Measurements from ENCODE around the gene KCNK10. TPM values are rescaled to one million over a fixed set of nuclear protein-coding genes. Genes with fewer than 3 reads are reported as not detected.

KCNK10 gene
- total RNA-seq, 1 experiment from 2014 or later, result not detected

DNA sequence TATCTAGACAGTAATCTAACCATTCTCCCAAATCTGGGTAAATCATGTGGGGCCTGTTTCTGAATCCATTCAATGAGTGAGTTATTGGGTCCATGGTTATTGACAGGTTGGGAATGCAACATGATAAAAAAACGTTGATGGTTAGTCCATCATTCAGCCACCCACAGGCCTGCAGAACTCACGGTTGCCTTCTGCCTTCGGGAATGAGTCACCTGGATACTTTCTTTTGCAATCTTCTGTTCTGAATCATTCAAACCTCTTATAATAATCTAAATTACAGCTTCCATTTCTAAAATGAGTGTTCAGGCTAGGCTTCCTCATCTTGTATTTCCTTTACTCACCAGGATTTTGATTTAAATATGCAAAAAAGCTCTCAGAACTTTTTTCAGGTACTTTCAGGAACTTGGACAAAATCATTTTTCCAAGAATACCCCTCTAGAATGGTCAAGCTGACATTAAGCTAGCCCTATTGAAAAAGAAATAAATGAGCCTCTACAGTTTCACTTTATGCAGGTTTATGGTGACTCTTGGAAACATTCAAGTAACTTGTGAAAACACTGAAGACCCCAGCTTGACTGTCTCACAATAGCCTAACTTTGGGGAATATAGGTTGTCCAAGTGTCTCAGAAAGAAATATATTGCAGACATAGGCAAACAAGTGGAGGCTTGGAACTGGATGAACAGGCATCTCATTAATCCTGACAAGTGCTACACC, 94.4 kb downstream of the KCNK10 start:
- DNase-seq (ENCODE audit: low spot score), result no peak

DNA sequence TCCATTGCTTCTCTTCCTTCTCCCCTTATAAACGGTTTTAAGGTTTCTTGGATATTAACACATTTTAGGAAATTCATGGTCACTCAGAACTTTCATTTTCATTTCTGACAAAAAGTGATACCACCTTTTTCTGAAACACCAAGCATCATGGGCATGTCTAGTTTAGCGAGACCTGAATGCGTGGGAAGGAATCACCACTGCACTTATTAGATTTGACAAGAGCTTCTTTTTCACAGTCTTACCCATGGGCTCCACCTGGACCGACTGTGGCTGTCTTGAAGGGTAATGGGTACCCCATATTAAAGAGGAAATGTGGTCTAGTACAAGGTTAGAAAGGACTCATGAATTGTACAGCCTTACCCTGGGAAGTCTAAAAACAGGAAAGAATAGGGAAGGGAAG, 95.4 kb downstream of the KCNK10 start:
- no peak for DNase-seq (ENCODE audit: low spot score)

DNA sequence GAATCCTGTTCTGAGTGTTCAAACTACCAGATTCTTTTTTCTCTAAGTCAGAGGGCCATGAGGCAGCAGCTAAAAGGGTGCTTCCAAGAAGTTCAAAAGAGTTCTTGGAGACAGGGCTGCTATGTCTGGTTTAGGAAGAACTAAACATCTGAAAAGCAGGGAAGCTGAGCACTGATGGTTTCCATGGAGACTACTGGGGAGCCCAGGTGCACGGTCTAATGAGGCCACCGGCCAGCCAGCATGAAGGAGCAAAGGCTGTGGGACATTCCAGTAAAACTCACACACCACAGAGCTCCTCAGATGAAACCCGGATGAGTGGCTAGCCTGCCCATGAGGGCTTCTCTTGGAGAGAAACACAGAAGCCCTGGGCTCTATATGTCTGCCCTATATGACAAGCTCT, 97.3 kb downstream of the KCNK10 start:
- no peak for DNase-seq (ENCODE audit: low spot score)

DNA sequence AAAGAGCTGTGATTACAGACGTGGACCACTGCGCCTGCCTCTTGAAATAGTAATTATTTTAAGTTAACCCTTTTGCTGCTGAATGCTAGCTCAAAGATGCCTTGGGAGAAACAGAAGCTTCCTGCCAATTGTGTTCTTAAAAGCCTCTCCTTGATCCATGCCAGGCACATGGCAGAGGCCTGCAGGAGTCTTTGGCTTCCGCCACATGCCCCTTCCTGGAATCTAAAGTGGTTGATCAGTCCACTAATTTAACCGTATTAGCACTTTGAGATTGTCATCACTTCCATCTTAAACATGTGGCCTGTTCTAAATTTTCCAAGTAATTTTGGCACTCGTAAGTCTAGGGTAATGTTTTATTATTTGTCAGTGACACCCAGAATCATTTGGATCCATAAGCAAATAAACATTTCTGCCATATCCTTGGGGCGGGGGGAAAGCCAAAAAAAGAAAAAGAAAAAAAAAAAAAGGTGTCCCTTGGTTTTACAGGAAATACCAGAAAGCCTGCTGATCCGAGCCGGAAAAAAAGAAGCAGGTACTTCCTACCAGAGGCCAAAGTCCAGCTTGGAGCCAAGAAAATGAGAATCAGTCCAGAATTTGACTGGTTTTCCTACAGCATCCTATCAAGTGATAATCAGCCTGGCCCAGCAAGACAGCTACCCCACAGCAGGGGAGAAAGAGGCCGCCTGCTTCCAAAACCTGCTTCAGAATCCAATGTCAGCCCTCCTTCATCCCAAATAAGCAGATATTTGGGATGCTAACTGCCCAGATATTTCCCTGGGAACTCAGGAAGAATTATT, 104.8 kb downstream of the KCNK10 start:
- no peak for DNase-seq (ENCODE audit: low spot score)

DNA sequence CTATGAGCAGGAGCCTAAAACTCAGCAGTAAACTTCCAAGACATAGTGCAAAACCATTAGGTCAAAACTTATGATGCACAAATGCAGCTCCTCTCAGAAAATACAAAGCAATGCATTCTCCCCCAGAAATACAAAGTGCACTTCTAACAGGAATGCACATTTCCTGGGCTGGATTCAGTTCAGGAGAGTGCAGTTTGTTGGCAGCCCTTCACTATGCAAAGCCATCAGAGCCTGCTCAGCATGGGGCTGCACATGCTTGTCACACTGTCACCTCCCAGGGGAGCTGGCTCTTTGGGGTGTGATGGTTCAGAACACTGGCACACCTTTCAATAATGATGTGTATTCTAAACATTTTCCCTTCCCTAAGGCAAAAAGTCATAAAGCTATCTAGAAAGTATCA, 110.4 kb downstream of the KCNK10 start:
- DNase-seq (ENCODE audit: low spot score), result no peak

DNA sequence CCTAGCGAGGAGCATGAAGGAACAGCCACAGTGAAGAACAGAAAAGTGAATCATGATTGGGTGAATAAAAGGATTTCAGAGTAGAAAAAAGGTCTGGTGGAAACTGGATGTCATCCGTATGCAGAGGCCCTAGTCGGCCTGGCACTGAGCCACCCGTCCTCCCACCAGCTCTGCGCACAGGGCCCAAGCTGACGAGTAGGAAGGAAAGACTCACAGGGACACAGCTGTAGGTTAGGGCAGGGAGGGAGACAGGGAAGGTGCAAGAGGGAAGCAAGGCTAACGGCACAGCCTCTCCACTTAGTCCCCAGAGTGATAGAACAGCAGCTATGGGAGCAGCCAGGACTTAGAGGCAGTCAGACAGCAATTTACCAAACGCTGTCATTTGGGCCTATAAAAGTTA, 112.6 kb downstream of the KCNK10 start:
- DNase-seq (ENCODE audit: low spot score), result no peak

DNA sequence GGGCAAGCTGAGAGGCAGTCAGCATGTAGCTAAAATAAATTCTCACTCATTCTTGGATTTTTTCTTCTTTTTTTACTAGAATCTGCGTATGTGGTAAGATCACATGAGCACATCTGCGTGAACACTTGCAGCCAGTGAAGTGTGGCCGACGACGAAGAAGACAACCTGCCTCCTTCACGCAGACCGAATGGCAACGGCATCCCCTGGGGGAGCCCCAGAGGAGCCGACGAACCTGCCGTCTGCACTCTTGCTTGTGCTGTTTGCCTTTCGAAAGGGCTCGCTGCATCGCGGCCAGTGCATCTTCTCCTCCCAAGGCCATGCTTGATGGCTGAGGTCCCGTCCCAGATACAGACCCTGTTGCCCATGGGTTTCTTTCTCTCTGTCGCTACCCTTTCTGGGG, 113.8 kb downstream of the KCNK10 start:
- no peak for DNase-seq (ENCODE audit: low spot score)

DNA sequence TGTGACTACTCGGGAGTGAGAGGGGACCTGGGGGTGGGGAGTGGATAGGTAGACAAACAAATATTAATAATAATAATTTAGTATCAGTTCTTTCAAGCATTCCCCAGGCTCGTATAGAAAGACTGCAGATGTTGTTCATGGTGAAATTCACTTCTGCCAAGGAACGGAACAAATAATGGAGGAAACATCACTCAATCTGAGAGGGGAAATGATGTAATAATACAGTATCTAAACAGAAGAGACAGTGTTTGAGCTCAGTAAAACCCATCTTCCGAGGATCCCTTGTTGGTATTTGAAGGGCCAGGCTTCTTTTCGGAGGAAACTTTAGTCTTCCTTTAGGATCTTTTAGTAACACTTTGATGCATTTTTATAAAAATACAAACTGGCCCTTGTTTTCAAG, 114.2 kb downstream of the KCNK10 start:
- no peak for DNase-seq (ENCODE audit: low spot score)

DNA sequence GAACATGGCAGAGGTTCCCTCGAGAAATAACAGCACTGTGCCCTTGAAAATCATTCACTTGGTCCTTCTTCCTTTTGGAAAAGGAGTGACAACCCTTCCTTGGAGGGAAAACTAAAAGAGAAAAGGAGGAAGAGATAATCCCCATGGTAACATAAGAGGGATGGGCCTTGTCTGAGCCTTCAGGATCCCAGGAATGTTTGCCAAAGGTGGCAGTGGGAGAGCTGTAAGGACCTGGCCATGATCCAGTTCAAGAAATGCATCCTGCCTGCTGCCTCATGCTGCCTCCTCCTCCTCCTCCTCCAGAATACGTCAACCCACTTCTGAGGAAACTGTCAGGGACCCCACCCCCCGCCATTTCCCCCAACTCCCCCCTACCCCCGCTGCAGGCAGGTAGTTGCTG, 118.8 kb downstream of the KCNK10 start:
- DNase-seq (ENCODE audit: low spot score), result peak; percentile 2

DNA sequence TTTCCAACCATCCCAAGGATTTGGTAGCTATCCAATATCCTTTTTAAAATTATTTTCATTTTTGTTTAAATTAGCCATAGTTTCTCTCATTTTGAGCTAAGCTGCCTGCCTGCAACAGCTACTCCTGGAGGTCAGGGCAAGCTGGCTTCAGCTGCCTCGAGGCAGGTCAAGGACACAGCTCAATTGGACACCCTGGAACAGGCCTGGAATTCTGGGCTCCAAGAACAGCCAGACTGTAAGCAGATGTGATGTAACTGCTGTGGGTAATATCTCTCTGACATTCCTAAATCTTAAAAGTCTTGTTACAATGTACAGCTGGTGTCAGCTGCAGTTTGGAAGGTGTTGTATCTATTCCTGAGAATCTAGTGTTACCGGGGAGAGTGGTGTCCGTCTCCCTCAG, 119.8 kb downstream of the KCNK10 start:
- DNase-seq (ENCODE audit: low spot score), result no peak

DNA sequence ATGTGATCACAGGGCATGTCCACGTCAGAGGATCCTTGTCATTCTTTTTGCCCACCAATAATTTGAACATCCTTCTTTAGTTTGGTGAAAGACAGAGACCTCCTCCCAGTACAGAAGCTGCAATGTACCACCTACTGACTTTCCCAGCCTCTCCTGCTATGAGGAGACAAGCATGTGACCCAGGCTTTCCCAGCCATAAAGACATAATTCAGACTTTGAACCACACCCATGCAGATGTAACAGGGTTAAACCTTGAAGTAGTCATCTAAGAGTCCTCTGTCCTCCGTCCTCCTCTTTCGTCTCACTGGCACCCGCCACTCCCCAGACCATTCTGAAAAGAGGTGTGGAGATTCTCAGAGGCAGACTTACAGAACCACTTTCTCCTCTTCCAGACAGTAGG, 120.8 kb downstream of the KCNK10 start:
- no peak for DNase-seq (ENCODE audit: low spot score)

DNA sequence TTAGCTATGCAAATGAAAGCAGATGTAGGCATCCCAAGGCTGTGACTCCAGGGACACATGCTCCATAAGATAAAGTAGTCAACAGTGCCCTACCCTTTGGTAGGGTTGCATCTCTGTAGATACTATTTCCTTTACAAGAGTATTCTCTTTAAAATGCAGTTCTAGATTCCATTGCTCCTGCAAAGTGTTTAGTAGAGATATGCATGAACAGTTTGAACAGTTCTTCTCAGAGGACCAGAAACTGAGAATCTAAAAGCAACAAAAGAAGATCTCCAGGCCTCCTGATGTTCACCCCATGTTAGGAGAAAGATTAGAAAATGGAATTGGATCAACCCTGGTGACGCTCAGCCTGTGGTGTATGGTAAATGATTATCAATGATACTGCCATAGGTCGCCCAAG, 121.2 kb downstream of the KCNK10 start:
- DNase-seq (ENCODE audit: low spot score), result no peak

DNA sequence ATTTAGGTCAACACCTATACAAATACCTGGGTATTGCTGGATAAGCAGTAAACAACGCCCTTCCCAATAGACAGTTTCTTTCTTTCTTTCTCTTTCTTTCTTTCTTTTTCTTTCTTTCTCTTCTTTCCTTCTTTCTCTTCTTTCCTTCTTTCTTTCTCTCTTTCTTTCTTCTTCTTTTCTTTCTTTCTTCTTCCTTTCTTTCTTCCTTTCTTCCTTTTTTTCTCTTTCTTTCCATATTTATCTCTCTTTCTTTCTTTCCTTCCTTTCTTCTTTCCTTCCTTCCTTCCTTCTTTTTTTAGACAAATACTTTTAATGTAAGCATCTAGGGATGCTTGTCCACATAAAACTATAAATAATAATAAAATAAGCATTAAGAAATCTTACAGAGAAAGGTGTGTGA, 123.2 kb downstream of the KCNK10 start:
- DNase-seq (ENCODE audit: low spot score), result no peak

DNA sequence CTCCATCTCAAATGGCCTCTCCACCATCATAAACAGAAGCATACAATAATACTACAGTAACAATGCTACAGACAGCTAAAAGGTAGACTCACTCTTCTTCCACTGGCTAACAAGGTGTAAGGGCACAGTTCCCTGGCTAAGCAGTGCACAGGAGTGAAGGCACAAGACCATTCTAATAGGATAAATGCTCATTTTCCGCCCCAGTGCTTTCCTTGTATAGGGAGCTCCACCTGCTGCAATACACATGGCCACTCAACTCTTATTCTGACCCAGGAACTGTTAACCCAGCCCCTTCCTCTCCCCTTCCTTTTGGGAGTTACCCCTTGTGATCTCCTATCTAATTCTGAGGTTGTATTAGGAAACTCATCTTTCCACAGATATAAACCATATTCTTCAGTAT, 124.6 kb downstream of the KCNK10 start:
- DNase-seq (ENCODE audit: low spot score), result no peak

DNA sequence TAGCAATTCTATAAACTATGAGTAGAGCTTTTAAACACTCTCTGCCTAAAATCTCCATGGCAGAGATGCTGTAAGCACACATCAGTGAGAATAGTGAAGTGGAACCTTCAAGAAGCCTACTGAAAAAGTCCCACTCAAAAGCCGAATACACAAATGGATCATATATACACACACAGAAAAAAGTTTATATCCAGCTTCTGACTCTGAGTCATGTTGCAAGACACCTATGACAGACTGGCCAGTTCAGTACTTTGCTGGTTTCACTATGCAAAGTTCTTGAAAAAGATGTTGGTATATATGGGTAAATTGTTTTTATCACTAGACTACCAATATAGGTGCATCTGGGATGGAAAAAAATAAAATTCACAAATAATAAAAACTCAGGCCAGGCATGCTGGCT, 126.1 kb downstream of the KCNK10 start:
- DNase-seq (ENCODE audit: low spot score), result no peak

DNA sequence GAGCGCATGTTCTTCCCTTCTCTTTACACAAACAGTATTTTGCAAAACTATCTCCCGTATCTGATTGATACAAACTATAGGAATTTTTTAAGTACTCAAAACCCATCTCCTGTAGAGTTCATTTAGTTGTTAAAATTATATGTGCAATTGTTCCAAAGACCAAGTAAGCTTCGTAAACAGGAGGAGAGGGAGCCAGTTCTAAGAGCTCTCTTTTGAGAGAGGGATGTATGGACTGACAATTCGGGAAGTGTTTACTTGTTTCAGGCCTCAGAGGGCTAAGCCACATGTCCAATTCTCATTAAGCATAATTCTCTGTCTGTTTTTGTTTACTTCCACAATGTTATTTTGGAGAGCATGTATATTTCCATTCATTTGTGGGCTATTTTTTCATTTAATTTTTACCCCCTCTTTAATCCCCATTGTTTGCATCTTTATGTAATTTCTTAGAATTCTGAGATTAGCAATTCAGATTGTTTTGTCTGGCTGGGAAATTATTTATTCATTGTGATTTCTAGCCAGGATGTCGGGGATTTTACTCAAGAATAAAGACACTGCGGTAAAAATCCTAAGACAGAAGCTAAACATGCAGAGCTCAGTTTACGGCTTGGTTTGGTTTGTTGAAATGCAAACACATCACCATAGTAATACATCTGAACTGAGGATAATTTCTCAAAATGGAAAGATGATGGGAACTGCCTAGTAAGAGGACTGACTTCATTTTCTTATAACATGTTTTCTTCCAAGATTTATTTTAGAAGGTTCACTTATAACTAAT, 126.8 kb downstream of the KCNK10 start:
- DNase-seq (ENCODE audit: low spot score), result no peak

DNA sequence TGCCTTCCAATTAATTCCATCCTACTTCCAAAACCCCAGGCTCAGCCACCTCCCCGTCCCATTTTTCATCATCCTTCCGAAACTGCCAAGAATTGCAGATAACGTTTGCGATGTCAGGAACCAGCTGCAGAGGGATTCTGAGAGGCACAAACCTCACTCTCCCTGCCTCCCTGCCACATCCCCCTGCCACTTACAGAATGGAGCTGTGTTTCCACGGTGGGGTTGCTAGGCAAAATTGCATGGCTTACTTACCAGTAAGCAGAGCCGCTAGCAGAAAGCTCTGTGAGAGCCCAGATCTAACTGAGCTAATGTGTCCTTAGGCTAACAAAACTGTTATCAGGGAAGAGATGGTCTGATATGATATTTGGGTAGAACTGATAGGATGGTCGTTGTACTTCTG, 127.4 kb downstream of the KCNK10 start:
- DNase-seq (ENCODE audit: low spot score), result no peak

DNA sequence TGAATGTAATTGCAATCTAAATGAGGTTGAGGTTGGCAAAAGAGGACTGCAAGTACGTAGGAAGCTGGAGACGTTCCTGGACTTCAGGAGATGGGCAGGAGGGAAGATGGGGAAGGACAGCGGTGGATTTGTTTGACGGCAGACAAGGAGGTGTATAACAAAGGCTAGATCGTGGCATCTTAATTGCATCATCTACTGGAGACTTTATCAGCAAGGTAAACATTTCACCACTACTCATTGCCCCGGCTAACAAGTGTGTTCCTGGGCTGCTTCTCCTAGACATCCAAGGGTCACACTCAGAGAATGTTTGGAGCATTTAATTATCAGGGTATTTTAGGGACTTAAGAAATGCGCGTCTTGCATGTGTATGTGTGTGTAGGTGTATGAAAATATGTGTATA, 128.5 kb downstream of the KCNK10 start:
- no peak for DNase-seq (ENCODE audit: low spot score)

DNA sequence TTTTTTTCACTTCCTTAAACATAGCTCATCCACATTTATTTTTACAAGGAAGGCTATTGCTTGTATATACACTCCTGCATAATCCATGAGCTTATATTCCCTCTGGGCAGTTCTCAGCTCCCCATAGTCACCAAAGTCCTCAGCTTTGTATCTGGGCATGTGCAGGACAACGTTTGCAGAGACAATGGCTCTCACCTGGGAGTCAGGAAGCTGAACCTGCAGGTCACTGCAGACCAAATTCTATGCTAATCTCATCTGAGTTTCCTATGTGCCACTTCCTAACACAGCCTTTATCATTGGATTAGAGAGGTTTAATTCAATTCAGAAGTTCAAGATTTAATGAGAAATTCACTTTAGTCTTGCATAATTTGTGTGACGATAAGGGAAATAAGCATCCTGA, 131.5 kb downstream of the KCNK10 start:
- no peak for DNase-seq (ENCODE audit: low spot score)

DNA sequence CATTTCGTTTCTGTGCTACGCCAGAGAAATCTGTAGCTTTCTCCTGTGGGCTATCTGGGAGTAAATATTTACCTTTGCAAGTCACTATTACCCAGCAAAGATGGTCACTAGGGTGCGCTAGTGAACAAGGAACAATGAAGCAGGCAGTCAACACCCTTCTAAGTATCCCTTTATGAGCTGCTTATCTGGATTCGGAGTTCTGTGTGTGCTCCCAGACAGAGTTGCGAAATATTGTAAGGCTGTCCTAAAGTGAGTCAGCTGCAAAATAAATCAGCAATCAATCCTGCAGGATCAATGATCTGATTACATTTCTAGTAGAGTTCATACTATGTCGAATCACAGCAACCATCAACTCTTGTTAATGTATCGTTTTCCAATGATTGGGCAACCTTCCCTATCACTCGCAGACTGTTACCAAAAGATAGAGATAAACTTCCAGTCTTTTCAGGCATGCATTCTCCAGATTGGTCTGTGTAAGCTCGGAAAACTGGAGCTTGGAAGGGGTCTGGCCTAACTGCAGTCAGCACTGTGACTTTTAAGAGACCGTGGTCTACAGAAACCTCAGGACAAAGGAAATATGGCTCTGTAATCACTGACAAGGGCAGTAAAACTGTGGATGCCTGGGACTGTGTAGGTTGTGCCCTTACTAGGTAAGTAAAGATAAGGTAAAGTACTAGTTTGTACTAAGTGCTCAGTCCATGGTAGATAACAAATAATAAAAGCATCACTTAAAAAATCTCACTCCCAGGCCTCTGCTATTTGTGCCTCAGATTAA, 133.5 kb downstream of the KCNK10 start:
- DNase-seq (ENCODE audit: low spot score), result peak; percentile 88

DNA sequence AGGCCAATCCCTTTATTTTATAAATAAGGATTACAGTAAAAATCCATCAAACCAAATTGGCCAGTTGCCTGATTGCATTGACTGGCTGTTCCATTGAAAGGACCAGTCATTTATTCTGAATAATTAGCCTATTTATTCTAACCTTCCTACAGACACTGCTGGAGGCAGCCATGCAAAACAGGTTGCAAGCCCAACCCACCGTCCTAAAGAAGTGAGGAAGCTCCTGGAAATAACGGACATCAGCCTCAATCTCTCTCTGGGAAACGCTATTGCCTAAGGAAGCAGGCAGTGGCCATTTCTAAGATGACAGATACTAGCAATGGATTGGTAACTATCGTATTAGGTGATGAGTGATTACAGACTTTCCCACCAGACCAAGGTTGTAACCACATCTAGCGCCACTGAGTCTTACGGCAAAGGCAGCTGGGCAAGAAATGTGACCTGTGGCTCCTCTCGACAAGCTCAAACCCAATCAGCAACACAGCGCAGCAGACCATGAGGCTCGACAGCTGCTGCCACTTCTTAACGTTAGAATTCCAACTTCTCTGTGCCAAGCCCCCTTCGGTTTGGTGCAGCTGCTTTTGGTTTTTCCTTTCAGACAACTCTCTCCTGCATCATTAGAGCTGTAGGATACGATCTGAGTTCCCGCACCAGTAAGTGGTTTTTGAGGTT, 134.2 kb downstream of the KCNK10 start:
- DNase-seq (ENCODE audit: low spot score), result no peak
